ENCODE data around the gene HAO2. TPM values are rescaled to one million over a fixed set of nuclear protein-coding genes. Genes with fewer than 3 reads are reported as not detected.
"Not testable (repeated sequence)": the region's sequence is repeated elsewhere in the genome, so short reads cannot be mapped to it uniquely, and the experiment has no call there.

HAO2 gene
- total RNA-seq, 1 donor from 2014 or later: not detected

DNA sequence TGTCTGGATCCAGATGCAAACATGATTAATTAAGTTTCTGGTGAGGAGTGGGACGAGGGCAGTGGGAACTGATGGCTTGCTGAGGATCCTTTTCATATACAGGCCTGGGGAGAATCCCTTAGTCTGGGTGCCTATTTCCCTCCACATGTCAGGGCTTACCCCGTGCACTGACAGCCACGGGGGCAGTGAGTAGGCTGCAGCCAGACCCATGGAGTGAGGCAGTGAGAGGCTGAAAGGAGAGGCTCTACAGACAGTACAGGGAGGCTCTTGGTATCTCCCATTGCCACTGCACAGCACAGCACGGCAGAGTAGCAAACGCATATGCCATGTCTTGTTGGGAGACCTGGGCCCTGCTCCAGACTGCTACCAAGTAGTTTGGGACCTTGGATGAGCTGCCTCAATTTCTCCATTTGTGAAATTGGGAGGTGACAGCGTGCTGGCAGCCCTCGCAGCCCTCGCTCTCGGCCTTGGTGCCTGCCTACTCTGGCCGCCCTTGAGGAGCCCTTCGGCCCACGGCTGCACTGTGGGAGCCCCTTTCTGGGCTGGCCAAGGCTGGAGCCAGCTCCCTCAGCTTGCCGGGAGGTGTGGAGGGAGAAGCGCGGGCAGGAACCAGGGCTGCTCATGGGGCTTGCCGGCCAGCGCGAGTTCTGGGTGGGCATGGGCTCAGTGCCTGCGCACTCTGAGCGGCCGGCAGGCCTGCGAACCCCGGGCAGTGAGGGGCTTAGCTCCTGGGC lies 35.3 kb upstream of the HAO2 start:
- Histone ChIP-seq H3K4me1 (ENCODE audit: insufficient read depth, low read length) (no peaks in the 10 kb centered on the region), H3K27ac (ENCODE audit: low read depth, low read length) (no peak overlapping the region), H2AFZ (ENCODE audit: low read depth, low read length) (no peak overlapping the region), H3K27me3 (ENCODE audit: insufficient read depth, low read length) (no peaks in the 10 kb centered on the region), H3K9me3 (ENCODE audit: insufficient read depth, low read depth, low read length) (no peaks in the 10 kb centered on the region), H3K4me3 (ENCODE audit: insufficient read depth, low read depth, low read length) (no peak overlapping the region), H4K20me1 (ENCODE audit: insufficient read depth, low read length) (no peaks in the 10 kb centered on the region), H3K36me3 (ENCODE audit: insufficient read depth, low read length) (no peaks in the 10 kb centered on the region), H3K79me2 (ENCODE audit: insufficient read depth, low read length) (no peaks in the 10 kb centered on the region), H3K4me2 (ENCODE audit: low read length) (no peak overlapping the region), H3K9ac (ENCODE audit: low read length) (no peak overlapping the region)
- DNase-seq (ENCODE audit: low read depth): no peak
- FAIRE-seq: no peak
- Mint-ChIP-seq H3K27me3 (ENCODE audit: low read depth, unreplicated experiment) (peaks cover 11% of the 10 kb centered on the region), H3K9me3 (ENCODE audit: unreplicated experiment) (no peaks in the 10 kb centered on the region), H3K4me1 (ENCODE audit: low read depth, unreplicated experiment) (no peaks in the 10 kb centered on the region), H3K27ac (ENCODE audit: unreplicated experiment) (no peak overlapping the region), H3K36me3 (ENCODE audit: low read depth, unreplicated experiment) (no peaks in the 10 kb centered on the region), H3K4me3 (ENCODE audit: unreplicated experiment) (no peak overlapping the region)
- TF ChIP-seq, protein P1, sequence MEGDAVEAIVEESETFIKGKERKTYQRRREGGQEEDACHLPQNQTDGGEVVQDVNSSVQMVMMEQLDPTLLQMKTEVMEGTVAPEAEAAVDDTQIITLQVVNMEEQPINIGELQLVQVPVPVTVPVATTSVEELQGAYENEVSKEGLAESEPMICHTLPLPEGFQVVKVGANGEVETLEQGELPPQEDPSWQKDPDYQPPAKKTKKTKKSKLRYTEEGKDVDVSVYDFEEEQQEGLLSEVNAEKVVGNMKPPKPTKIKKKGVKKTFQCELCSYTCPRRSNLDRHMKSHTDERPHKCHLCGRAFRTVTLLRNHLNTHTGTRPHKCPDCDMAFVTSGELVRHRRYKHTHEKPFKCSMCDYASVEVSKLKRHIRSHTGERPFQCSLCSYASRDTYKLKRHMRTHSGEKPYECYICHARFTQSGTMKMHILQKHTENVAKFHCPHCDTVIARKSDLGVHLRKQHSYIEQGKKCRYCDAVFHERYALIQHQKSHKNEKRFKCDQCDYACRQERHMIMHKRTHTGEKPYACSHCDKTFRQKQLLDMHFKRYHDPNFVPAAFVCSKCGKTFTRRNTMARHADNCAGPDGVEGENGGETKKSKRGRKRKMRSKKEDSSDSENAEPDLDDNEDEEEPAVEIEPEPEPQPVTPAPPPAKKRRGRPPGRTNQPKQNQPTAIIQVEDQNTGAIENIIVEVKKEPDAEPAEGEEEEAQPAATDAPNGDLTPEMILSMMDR (IDR thresholded peaks at IDR 0.05; ENCODE audit: insufficient read depth, low read depth, low read length): no peak
- TF ChIP-seq EZH2 (IDR thresholded peaks at IDR 0.05; ENCODE audit: insufficient read depth, low read length): no peak

DNA sequence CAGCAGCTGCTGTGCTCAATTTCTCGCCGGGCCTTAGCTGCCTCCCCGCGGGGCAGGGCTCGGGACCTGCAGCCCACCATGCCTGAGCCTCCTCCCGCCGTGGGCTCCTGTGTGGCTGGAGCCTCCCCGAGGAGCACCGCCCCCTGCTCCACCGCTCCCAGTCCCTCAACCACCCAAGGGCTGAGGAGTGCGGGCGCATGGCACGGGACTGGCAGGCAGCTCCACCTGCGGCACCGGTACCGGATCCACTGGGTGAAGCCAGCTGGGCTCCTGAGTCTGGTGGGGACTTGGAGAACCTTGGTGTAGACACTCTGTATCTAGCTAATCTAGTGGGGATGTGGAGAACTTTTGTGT lies 34.7 kb upstream of the HAO2 start:
- peaks cover 10% of the 10 kb centered on the region for H3K27me3 Mint-ChIP-seq (ENCODE audit: low read depth, unreplicated experiment)
- not testable (repeated sequence) for H3K36me3 Mint-ChIP-seq (ENCODE audit: low read depth, unreplicated experiment); H3K4me1 ChIP-seq (ENCODE audit: insufficient read depth, low read length); H3K9ac ChIP-seq (ENCODE audit: low read length); H3K4me3 Mint-ChIP-seq (ENCODE audit: unreplicated experiment); H3K36me3 ChIP-seq (ENCODE audit: insufficient read depth, low read length); H3K79me2 ChIP-seq (ENCODE audit: insufficient read depth, low read length); H3K27ac Mint-ChIP-seq (ENCODE audit: unreplicated experiment); H3K27ac ChIP-seq (ENCODE audit: low read depth, low read length); H3K27me3 ChIP-seq (ENCODE audit: insufficient read depth, low read length); H3K4me2 ChIP-seq (ENCODE audit: low read length); H2AFZ ChIP-seq (ENCODE audit: low read depth, low read length); H3K4me1 Mint-ChIP-seq (ENCODE audit: low read depth, unreplicated experiment); H3K9me3 Mint-ChIP-seq (ENCODE audit: unreplicated experiment); DNase-seq (ENCODE audit: low read depth); FAIRE-seq; H3K9me3 ChIP-seq (ENCODE audit: insufficient read depth, low read depth, low read length); H4K20me1 ChIP-seq (ENCODE audit: insufficient read depth, low read length); H3K4me3 ChIP-seq (ENCODE audit: insufficient read depth, low read depth, low read length)

DNA sequence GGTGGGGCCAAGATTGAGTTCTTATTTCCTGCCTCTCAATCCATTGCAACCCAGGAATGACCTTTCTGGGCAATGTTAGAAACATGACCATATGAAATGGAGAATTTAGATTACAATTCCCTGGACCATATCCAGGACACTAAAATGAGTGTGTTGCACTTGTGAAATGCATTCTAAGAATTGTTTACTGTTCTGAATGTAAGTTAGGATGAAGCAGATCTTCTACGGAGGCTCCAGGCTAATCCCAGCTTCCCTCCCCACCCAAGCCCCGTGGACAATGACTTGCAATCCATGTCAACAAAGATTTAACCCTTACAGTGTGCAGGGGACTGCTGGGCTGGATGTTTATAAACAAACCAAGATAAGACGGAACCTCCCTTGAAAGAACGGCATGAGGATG lies 31.7 kb upstream of the HAO2 start:
- Histone ChIP-seq H3K9ac (ENCODE audit: low read length) (no peak overlapping the region), H3K79me2 (ENCODE audit: insufficient read depth, low read length) (no peaks in the 10 kb centered on the region), H3K27ac (ENCODE audit: low read depth, low read length) (no peak overlapping the region), H3K4me3 (ENCODE audit: insufficient read depth, low read depth, low read length) (no peak overlapping the region), H3K9me3 (ENCODE audit: insufficient read depth, low read depth, low read length) (no peaks in the 10 kb centered on the region), H3K4me1 (ENCODE audit: insufficient read depth, low read length) (no peaks in the 10 kb centered on the region), H4K20me1 (ENCODE audit: insufficient read depth, low read length) (no peaks in the 10 kb centered on the region), H3K4me2 (ENCODE audit: low read length) (no peak overlapping the region), H3K36me3 (ENCODE audit: insufficient read depth, low read length) (no peaks in the 10 kb centered on the region), H2AFZ (ENCODE audit: low read depth, low read length) (no peak overlapping the region), H3K27me3 (ENCODE audit: insufficient read depth, low read length) (no peaks in the 10 kb centered on the region)
- Mint-ChIP-seq H3K27me3 (ENCODE audit: low read depth, unreplicated experiment) (peaks cover 3% of the 10 kb centered on the region), H3K4me1 (ENCODE audit: low read depth, unreplicated experiment) (no peaks in the 10 kb centered on the region), H3K27ac (ENCODE audit: unreplicated experiment) (no peak overlapping the region), H3K4me3 (ENCODE audit: unreplicated experiment) (no peak overlapping the region), H3K9me3 (ENCODE audit: unreplicated experiment) (no peaks in the 10 kb centered on the region), H3K36me3 (ENCODE audit: low read depth, unreplicated experiment) (no peaks in the 10 kb centered on the region)
- no peak for TF ChIP-seq EZH2 (IDR thresholded peaks at IDR 0.05; ENCODE audit: insufficient read depth, low read length)
- TF ChIP-seq, protein P1 (IDR thresholded peaks at IDR 0.05; ENCODE audit: insufficient read depth, low read depth, low read length): no peak
- DNase-seq (ENCODE audit: low read depth): no peak
- no peak for FAIRE-seq
